ENCODE measurements around the gene ALAD. TPM values are rescaled to one million over a fixed set of nuclear protein-coding genes. Genes with fewer than 3 reads are reported as not detected.
"Not testable (repeated sequence)": the region's sequence is repeated elsewhere in the genome, so short reads cannot be mapped to it uniquely, and the experiment has no call there.

ALAD gene
- total and polyA plus RNA-seq, 8 donors, result 36.8 to 50.7 (median 44.7) TPM

DNA sequence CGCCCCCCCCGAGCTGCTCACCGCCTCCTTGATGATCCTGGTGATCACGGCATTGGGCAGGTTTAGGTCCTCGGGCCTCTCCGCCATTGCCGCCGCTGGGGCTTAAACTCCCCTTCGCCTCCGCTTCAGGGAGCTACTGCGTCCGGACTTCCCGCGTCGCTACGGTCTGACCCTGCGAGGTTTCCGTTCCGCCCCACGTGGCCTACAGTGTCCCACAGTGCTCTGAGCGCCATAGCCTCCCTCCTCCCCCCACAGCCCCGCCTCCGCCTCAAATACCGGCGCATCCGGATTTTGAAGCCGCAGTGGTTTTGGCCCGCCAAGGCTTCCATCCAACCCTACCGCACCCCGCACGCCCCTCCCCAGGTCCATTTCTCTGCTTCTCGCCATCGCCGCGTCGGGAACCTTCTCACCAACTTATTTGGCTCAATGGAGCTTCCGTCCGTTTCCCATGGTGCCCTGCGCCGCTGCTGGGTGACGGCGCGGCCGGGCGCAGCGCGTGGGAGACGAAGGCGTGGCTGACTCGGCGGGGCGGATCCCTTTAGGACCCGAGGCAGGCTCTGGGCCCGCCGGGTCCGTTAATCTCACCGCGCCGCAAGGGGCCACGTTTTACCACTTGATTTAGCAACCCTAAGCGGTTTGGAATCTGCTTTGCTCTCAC is 9.3 kb upstream of the ALAD start, which contains the start of the genes C9orf43 and POLE3:
C9orf43 (plus strand) TSS at position 541 of the 658 bp plus-strand sequence. CDS start 2,747 bp downstream, outside the sequence.
POLE3 (minus strand) TSS at position 469 of the 658 bp plus-strand sequence; CDS start at position 87, 382 bp downstream.
- peaks cover 0 to 21% of the 10 kb centered on the region in 2 donors for H3K36me3 ChIP-seq
- H3K4me1 ChIP-seq, result peaks cover 10 to 37% of the 10 kb centered on the region in 2 donors
- DNase-seq (peak; percentile 95 to 98 (median 97)), ATAC-seq (peak; percentile 98)
- H3K4me3 ChIP-seq, result peak within 1 kb of the TSS; percentile 84 to 92
- H3K27me3 ChIP-seq, result no peaks in the 10 kb centered on the region
- peak within 1 kb of the TSS; percentile 90 to 92 for H3K27ac ChIP-seq
- TF ChIP-seq CTCF (IDR thresholded peaks at IDR 0.05), result no peak
- intact Hi-C loops (cut with DNase I), result no loop called here
- H3K9me3 ChIP-seq, result no peaks in the 10 kb centered on the region

DNA sequence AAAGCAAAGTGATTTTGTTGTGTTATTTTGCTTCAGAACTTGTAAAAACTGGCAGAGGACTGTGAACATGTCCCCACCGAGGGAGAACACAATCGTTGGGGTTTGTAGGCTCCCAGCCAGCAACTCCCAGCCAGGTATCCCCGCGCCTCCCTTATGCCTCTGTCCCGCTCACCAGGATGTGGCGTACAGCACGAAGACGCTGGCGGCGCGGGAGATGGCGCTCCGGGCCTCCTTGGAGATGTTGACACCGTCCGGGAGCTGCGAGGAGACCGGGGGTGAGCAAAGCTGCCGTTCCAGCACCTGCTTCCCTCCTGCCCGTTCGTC is 8.8 kb upstream of the ALAD start:
- H3K27ac ChIP-seq, result peak overlapping the region; percentile 90 to 92
- H3K4me3 ChIP-seq, result peak overlapping the region; percentile 84 to 92
- ATAC-seq, result no peak
- peak in 1 of 4 donors; percentile 11 for DNase-seq
- H3K9me3 ChIP-seq, result no peaks in the 10 kb centered on the region
- no peaks in the 10 kb centered on the region for H3K27me3 ChIP-seq
- H3K4me1 ChIP-seq, result peaks cover 10 to 37% of the 10 kb centered on the region in 2 donors
- peaks cover 0 to 21% of the 10 kb centered on the region in 2 donors for H3K36me3 ChIP-seq
- no peak for TF ChIP-seq CTCF (IDR thresholded peaks at IDR 0.05)
- intact Hi-C loops (cut with DNase I), result no loop called here

DNA sequence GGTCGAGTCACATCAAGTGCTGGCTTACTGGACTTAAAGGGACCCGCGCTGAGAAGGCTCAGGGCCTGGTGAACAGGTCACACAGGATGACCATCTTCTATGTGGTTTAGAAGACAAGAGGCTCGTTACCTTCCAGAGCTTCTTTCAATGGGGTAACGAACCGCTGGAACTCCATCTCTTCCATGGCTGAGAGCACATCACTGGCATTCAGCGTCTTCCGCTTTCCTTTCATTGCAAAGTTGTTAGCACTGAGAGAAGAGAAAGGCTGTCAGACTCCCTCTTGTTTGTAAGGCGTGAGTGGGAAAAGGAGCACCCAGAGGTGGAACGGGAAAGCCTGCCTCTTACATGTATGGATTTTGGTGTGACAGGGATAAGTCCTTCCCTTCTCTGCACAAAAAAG is 8.4 kb upstream of the ALAD start:
- DNase-seq (no peak), ATAC-seq (no peak)
- H3K27ac ChIP-seq, result peak overlapping the region; percentile 90 to 92
- peaks cover 10 to 39% of the 10 kb centered on the region in 2 donors for H3K4me1 ChIP-seq
- H3K36me3 ChIP-seq, result peaks cover 0 to 21% of the 10 kb centered on the region in 2 donors
- no peaks in the 10 kb centered on the region for H3K27me3 ChIP-seq
- intact Hi-C loops (cut with DNase I), result no loop called here
- H3K4me3 ChIP-seq, result peak overlapping the region; percentile 84 to 92
- H3K9me3 ChIP-seq, result no peaks in the 10 kb centered on the region
- TF ChIP-seq CTCF (IDR thresholded peaks at IDR 0.05), result no peak

GRCh38 chr9:113406873-113407511 is 5.9 kb upstream of the ALAD start:
- peak in 3 of 4 donors; percentile 43 to 78 (median 54) for DNase-seq
- H3K9me3 ChIP-seq; intact Hi-C loops (cut with DNase I); H3K27me3 ChIP-seq; H3K4me3 ChIP-seq: not testable (repeated sequence)
- peak; percentile 9 for ATAC-seq
- peaks cover 0 to 21% of the 10 kb centered on the region in 2 donors for H3K36me3 ChIP-seq
- peak overlapping the region in 1 of 2 donors; percentile 30 for H3K27ac ChIP-seq
- H3K4me1 ChIP-seq, result peaks cover 10 to 59% of the 10 kb centered on the region in 2 donors
- peak; percentile 61 to 62 for TF ChIP-seq CTCF (IDR thresholded peaks at IDR 0.05)

- H3K27me3 ChIP-seq; intact Hi-C loops (cut with DNase I); H3K4me3 ChIP-seq; H3K9me3 ChIP-seq; DNase-seq; ATAC-seq: not testable (repeated sequence)
- H3K4me1 ChIP-seq, result peaks cover 5 to 61% of the 10 kb centered on the region in 2 donors
- peaks cover 0 to 21% of the 10 kb centered on the region in 2 donors for H3K36me3 ChIP-seq
- peak overlapping the region in 1 of 2 donors; percentile 30 for H3K27ac ChIP-seq
Observed at GRCh38 chr9:113406353-113406752, 5.3 kb upstream of the ALAD start.
